HG02870 (cell line): ENCODE data around the gene CACNB1.
"Not testable (repeated sequence)": the region's sequence is repeated elsewhere in the genome, so short reads cannot be mapped to it uniquely, and the experiment has no call there.

Experiments
- ATAC-seq: cut with Tn5 transposase; IDR thresholded peaks from one replicate; pipeline ENCODE4 v1.9.1; 2021; ENCODE audit warnings: mild to moderate bottlenecking, moderate library complexity; ENCODE audit not compliant: unreplicated experiment

The CACNB1 gene

DNA sequence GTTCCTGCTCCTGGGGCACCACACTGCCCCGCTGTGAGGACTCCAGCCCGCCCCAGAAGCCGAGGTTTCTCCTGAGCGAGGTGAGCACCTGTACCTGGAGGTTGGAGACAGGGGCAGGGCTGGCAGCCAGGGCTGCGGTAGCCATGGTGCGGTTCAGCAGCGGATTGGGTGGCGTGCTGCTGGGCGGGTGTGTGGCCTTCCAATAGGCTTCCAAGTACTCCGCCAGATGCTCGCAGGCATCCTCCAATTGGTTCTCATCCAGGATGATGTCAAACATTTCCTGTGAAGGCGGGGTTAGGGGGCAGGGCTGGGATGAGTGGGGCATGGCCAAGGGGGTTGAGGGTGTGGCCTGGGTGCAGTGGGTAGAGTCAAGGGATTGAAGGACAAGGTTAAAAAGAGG is 20.2 kb downstream of the CACNB1 start:
- ATAC-seq: no peak

DNA sequence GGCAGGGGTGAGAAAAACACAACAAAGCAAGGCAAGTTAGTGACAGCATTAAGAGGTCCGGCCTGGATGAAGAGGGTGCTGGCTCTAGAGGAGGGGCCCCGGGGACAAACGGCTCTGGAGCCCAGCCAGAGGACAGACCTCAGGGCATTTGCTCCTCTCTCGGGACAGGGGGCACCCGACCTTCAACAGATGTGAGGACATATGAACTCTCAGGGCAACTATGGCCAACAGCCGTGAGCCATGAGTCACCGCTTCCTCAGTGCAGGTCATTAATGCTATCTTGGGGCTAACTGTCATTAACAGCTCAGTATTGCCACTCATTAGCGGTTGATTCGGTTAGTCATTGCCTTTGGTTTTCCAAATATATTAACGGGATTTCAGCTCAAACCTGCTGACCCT is 21.8 kb downstream of the CACNB1 start:
- ATAC-seq: no peak

DNA sequence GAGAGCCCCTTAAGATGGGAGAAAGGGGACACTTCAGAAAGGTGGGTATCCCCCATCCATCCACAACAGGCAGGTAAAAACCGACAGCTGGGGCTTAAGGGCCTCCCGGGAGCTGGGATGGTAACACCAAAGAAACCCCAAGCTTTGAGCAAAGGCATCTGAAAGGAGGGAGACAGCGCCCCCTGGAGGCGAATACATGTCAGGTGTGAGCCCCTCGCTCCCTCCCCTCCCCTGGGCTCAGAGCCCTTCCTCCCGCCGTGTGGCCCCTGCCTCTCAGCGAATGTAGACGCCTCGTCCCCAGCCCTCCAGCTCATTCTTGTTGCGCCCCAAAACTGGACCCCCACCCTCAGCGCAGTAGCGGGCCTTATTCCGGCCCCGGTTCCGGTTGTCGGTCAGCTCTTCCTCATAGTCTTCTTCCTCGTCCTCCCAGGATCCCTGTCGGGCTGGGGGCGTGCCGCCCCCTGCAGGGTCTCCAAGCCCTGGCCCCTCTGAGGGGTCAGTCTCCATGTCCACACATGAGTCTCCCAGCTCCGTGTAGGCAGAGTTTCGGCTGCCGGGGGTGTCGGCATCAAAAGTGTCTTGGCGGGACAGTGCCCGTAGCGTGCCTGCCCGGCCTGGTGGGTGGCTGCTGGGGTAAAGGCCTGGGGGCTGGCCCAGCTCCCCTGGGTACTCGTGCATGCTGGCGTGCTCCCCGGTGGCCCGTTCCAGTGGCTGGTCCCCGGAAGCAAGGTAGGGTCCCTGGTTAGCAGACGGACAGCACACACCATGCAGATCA is 22.4 kb downstream of the CACNB1 start:
- no peak for ATAC-seq

DNA sequence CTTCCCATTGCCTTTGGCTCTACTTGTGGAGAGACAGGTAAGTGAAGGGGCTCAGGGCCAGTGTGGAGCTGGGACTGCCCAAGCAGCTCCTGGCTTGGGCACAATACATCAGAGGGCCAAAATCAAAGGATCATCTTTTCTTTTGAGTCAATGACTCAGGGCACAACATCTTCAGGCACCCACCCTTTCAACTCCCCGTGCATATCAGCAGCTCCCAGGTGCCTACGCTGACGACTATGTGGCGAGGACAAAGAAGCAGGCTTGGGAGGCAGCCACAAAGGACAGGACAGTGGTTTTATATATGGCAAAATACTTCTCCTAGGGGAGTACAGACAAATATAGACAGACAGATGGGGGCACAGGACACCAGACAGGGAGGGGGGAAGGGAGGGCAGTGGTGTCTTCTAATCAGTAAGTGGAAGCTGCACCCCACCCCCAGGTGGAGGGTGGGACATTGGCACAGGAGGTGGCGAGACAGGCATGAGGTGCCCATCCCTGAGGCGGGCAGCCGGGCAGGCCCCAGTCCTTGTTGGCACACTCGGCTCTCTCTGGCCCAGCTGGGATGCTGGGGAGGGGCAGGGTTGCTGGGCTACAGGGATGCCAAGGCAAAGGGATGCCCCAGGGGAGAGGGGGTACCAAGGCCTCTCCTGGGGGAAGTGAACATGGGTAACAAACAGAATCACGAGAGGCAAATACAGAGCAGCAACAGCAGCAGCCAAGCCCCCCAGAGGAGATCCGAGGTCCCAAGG is 23.8 kb downstream of the CACNB1 start:
- no peak for ATAC-seq

DNA sequence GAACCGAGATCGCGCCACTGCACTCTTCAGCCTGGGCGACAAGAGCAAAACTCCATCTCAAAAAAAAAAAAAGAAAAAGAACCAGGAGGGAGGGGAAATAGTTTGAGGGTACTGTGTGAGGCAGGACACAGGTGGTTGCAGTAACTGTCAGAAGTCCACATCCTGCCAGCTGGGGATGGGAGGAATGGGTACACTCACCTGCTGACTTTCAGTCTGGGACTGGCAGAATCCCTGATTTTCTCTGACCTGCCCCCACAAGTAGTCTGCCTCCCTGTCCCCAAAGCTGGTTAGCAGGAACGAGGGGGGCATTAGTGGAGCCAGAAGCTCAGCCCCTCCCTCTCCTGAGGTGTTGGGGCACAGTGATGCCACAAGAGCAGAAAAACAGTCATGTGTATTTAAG is 24.4 kb downstream of the CACNB1 start:
- no peak for ATAC-seq

DNA sequence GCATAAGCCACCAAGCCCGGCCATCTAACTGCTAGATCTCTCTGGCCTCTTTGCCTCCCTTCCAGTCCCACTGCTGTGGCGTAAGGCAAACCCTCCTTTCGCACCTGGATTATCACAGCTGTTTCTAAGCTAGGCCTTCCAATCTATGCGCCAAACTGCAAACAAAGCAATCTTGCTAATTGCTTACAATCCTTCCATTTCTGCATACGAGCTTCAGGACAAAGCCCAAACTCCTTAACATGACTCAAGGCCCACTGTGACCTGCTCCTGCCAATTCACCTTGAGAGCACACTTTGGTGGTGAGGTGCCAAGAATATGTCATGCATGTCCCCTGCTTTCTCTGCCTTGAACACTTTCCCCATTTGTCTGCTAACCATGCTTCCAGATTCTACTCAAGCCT is 25.5 kb downstream of the CACNB1 start:
- ATAC-seq: no peak

DNA sequence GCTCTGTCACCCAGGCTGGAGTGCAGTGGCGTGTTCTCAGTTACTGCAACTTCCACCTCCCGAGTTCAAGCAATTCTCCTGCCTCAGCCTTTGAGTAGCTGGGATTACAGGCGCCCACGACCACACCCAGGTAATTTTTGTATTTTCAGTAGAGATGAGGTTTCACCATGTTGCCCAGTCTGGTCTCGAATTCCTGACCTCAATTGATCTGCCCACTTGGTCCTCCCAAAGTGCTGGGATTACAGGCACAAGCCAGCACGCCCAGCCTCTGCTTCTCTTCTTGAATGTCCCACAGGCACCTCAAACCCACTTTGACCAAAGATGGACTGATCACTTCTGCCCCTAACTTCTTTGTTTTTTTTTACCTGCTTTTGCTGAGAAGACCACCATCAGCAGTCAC is 26.9 kb downstream of the CACNB1 start:
- no peak for ATAC-seq

DNA sequence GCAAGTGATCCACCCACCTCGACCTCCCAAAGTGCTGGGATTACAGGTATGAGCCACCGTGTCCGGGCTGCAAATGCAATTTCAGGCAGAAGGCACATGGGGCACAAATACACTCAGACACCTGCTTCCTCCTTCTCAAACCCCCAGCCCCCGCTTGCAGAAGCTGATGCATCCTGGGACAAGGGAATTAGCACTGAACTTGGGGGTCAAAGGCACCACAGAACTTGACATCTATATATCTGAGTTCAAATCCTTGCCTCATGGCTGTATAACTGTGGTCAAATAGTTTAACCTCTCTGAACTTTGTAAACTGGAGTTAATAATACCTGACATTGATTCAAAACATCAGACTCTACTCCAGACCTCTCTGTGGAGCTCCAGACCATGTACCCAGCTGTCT is 27.4 kb downstream of the CACNB1 start:
- ATAC-seq: no peak

DNA sequence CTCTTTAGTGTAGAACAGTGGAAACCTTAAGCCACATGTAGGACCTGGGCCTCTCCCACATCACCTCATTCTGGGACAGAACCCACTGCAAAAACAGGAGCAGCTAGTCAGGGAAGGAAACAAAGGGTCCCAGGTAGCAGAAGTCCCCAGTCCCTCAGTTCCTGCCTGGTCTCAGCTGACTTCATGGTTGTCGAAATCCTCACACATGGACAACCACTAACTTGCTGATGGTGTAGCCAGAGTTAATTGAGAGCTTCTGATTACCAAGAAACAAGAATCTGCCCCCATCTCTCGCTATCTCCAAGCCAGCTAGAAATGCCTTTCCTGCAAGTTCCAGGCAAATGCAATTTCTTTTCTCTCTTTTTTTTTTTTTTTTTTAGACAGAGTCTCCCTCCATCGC is 28.0 kb downstream of the CACNB1 start:
- ATAC-seq: no peak

DNA sequence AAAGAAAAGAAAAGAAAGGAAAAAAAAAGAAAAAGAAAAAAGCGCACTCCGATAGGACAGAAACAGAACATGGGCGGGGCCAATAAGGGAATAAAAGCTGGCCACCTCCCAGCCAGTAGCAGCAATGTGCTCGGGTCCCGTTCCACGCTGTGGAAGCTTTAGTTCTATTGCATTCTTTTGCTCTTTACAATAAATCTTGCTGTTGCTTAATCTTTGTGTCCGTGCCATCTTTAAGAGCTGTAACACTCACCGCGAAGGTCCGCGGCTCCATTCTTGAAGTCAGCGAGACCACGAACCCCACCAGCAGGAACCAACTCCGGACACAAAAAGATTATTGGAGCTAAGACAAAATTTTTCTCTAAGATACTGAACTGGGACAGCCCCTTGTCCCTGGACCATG is 28.4 kb downstream of the CACNB1 start:
- ATAC-seq: no peak

DNA sequence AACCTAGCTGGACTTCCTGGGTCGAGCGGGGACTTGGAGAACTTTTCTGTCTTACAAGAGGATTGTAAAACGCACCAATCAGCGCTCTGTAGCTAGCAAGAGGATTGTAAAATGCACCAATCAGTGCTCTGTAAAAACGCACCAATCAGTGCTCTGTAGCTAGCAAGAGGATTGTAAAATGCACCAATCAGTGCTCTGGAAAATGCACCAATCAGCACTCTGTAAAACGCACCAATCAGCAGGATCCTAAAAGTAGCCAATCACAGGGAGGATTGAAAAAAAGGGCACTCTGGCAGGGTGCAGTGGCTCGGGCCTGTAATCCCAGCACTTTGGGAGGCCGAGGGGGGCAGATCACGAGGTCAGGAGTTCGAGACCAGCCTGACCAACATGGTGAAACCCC is 29.0 kb downstream of the CACNB1 start:
- ATAC-seq: not testable (repeated sequence)

DNA sequence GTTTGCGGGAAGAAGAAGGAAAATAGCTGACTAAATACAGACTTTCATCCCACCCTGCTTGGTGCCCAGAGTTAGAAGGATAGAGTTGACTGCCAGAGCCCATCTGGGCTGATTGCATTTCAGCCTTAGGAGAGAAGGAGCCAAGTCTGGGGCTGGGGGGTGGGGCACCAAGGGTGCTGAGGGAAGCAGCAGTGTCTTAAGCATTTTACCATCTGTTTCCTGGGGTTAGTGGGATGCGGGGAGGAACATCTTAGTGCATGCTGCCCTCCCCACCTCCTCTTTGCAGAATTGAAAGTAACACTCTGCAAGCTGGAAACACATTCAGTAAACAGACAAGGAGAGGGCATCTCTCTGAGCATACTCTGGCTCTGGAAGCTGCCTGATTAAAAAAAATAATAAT is 30.0 kb downstream of the CACNB1 start:
- ATAC-seq: no peak

DNA sequence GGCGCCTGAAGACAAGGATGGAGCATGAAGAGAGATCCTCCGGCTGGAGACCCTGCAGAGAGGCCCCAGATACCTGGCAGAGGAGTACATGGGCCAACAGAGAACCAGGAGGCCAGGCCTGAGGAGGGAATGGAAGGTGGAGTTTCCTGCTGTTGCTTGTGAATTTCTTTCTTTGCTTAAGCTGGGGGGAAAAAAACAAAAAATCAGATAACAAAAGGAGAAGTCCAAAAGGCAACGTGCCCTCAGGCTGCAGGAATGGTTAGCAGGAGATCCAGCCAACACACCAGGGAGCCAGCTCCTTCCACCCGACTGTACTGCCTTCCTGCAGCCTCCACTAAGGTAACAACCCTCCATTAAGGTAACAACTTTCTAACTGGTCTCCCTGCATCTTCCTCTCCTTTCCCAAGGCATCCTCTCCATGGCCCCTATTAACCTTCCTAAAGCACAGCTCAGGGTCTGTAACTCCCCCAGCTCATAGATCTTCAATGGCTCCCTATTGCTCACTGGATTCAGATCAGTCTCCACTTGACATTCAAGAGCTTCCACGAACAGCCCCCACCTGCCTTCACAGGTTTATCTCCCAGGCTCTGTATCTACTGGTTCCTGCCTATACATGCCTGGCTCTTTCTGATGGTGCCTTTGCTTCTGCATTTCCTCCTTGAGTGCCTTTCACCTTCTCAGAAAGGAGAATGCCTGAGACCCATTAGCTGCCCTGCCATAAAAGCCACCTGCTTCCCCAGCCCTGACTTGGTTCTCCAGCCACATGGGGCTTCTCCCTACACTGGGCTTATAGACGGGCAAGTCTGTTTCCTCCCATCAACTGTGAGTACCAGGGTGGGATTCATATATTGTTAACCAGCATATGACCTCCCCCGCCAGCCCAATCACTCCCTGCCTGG is 30.8 kb downstream of the CACNB1 start:
- ATAC-seq: no peak

DNA sequence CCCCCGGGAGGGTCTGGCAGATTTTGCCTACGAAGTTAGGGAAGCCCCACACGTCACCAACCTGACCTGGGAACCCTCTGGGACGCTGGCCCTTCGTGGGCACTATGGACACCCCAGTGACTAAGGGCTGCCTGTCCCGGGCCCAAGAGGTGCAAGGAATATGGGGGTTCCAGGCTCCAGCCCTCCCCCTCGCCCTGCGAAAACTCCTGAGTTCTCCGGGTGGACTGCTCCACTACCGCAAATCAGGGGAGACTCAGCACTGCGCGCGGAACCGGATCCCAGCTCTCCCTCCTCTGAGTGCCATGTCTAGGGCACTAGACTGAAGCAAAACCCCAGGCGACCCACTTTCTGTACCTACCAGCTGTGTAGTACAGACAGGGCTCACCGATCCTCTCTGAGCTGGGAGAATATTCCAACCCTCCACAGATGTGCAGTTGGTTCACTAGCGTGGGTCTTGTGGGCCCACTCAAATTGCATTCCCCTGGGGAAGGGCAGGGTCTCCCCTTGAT is 31.6 kb downstream of the CACNB1 start, which contains the start of gene ARL5C:
ARL5C (minus strand) TSS at position 321 of the 509 bp plus-strand sequence. CDS start 401 bp downstream, outside the sequence.
- ATAC-seq: no peak

DNA sequence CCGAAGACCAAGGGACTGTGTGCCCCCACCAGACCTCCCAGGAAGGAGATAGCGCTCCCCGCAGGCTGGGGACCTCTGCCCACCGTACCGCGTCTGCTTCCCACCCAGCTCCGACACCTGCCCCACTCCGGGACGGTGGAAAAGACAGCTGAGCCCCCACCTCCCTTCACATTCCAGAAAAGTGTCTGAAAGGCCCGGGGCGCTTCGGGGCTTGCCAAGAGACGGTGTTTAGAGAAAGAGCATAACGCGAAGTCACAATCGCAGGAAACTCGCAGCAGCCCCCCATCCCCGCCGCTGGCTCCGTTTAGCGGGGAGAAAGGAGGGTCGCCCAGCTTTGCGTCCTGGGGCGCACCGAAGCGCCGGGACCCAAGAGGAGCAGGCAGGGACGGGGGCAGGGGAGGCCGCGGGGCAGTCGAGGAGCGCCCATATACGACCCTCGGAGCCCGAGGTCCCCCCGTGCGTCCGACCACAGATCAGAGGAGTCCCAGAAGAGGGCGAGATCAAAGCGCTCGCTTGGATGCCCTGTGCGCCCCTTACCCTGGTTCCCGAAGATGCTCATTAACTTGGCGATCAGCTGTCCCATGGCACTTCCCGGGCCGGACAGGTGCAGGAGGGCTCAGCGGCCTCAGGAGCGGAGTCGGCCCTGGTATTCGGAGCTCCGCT is 32.2 kb downstream of the CACNB1 start:
- no peak for ATAC-seq

DNA sequence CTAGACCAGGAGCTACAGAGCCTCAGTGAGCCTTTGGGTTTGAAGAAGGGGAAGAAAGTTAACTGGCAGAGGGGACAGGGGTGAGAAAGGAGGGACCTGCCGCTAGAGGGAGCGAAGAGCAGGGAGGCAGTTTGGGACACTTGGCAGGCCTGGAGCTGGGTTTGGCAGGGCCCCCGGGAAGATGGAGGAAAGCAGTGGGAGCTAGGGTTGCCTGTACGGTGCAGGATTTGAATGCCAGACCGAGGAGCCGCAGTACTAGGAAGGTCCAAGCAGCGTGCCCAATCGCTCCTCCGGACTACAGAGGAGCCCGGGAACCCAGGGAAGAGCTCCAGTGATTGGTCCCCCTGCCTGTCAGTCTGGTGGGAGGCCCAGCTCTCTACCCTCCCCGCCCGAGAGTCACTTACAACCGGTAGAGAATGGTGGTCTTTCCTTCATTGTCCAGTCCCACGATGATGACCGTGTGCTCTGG is 32.8 kb downstream of the CACNB1 start:
- ATAC-seq: peak; percentile 61

DNA sequence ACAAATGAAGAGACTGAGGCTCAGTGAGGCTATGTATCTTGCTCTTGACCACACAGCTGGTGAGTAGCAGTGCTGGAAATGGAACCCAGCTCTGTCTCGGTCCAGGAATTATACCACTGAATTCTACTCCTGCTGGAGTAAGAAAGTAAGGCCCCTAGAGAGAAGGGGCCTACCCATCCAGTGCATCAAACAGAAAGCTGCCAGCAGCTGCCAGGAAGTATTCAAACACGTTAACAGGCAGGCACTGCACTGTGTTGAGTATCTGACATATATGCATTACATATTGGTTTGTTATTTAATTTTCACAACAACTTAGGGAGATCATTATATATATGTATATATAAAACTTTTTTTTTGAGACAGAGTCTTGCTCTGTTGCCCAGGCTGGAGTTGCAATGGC is 35.5 kb downstream of the CACNB1 start:
- no peak for ATAC-seq

DNA sequence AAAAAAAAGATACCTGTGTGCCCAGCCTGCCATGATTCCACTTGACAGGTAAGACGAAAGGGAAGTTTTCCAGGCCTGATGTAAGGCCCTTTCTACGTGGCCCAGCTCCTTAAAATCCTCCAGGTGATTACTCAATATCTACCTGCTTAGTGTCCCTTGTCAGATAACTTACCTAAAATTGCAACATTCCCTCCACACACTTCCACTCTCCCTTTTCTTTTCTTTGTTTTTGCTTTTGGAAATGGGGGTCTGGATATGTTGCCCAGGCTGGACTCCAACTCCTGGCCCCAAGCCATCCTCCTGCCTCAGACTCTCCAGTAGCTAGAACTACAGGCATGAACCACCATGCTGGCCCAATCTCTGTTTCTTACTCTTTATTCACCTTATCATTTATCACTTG is 38.8 kb downstream of the CACNB1 start:
- no peak for ATAC-seq

DNA sequence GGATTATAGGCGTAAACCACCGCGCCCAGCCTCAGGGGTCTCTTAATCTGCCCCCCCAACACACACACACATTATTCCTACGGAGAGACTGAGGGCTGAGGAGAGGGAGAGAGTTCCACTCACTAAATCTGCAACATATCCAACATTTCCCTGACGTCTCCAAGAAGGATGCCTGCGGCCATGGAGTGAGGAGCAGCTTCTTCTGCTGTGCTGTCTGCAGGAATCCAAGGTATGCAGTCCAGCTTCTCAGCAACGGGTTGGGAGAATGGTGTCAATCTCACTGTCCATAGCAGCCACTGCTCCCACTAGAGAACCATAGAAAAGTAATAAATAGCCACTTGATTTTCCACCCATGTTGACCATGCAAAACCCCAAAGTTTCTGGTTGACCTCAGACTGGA is 41.0 kb downstream of the CACNB1 start:
- no peak for ATAC-seq

DNA sequence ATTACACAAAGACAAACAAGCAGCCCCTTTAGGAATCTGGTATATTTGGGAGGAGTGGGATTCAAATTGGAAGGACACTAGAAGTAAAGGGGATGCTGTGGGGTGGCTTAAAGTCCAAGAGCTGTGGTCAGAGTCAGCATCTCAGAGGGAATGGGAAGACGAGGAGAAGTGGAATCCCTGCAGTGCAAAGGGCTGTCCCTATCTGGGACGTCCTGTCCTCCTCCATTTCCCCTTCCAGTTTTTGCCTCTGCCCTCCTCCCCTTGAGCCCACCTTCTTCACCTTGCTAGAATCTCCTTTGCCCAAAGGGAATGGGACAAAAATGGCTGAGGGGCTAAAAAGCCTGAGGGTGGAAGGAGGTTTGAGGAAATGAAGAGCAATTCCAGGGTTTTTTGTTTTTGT is 41.8 kb downstream of the CACNB1 start:
- ATAC-seq: no peak
